MM.1S (cell line): ENCODE results near the gene LSM7.

Experiments used
- CTCF ChIP-seq: fragments of 300-600 bp; sonication (generic); IDR thresholded peaks from 2 replicates; pipeline ENCODE4 v1.5.1; 2016; ENCODE audit warnings: antibody characterized with exemption, low read length, mixed read lengths
- EZH2 ChIP-seq: fragments of 300-600 bp; sonication (generic); optimal IDR thresholded peaks from 2 replicates; pipeline ENCODE3; 2017; ENCODE audit warnings: low read depth, mild to moderate bottlenecking, antibody characterized with exemption, low read length, mixed read lengths
- EZH2phosphoT487 ChIP-seq: fragments of 300-600 bp; sonication (generic); IDR thresholded peaks from 2 replicates; pipeline ENCODE4 v1.6.1; 2018; ENCODE audit warnings: antibody characterized with exemption, low read length

GRCh38 chr19:2341982-2342381 lies 13.6 kb upstream of the LSM7 start:
- TF ChIP-seq CTCF, result no peak
- no peak for TF ChIP-seq EZH2phosphoT487
- no peak for TF ChIP-seq EZH2
